Liver (tissue), 5 donors: ENCODE results near the gene CEMIP. TPM values are rescaled to one million over a fixed set of nuclear protein-coding genes. Genes with fewer than 3 reads are reported as not detected.

ENCODE experiments used
- polyA plus RNA-seq, 2 donors: library from polyadenylated mRNA; stranded (reverse) in 1 of 2; unstranded in 1 of 2; fragments of 200-250 nt in 1 of 2; fragments of >200 nt in 1 of 2; fragmentation: Nextera tagmentation in 1 of 2; extraction: Ambion mirVana in 1 of 2; gene quantifications; one replicate each; pipeline versions ENCODE4 v1.2.1 to v1.2.3, GENCODE V29; 2013 to 2015
- small RNA-seq: library from RNA; depleted of rRNA; stranded (forward); fragments of <200 nt; gene quantifications from one replicate; pipeline ENCODE3, GENCODE V24; 2014
- total RNA-seq, 2 donors: library from RNA; depleted of rRNA; stranded (reverse); fragments of >200 nt; gene quantifications; one replicate each; pipeline ENCODE4 v1.2.3, GENCODE V29; 2014
- donor health status: healthy.
- donor health status: healthy.
- donor health status: healthy.

CEMIP gene
- total and polyA plus RNA-seq, 4 donors, result under 0.01 to 0.89 (median 0.21) TPM

Small RNAs within 50 kb of the gene (small RNA-seq; reads per million reads assigned to genes)
- gene MIR4514 (not detected), gene MIR549A (not detected)

Other genes starting within 250 kb of the CEMIP start
- gene ABHD17C, start 84.1 kb upstream of the CEMIP start, total RNA-seq, result 1 to 10 TPM in 1 of 2 donors, under 1 TPM in 1; 0.79 to 2.9 TPM
- gene ABHD17C, start 84.1 kb upstream of the CEMIP start, polyA plus RNA-seq, result 1 to 10 TPM; 1.0 to 3.0 TPM
- gene MESD, start 210.4 kb downstream of the CEMIP start, total RNA-seq, result 10 to 100 TPM; 15.3 to 16.4 TPM
- 10 to 100 TPM; 17.7 to 24.0 TPM for gene MESD, start 210.4 kb downstream of the CEMIP start, polyA plus RNA-seq
- gene TLNRD1, start 221.6 kb downstream of the CEMIP start, total RNA-seq, result 1 to 10 TPM; 3.5 to 5.8 TPM
- gene TLNRD1, start 221.6 kb downstream of the CEMIP start, polyA plus RNA-seq, result 1 to 10 TPM; 1.1 to 3.0 TPM